GM04503 (cell line): ENCODE results near the gene CCR6.
"Not testable (repeated sequence)": the region's sequence is repeated elsewhere in the genome, so short reads cannot be mapped to it uniquely, and the experiment has no call there.

Experiments used
- DNase-seq: peaks from one replicate; pipeline ENCODE4 v3.0.0-alpha.2; 2012; ENCODE audit warnings: low read depth

Gene CCR6

GRCh38 chr6:167172011-167172410, 49.1 kb downstream of the CCR6 start:
- DNase-seq, result not testable (repeated sequence)

DNA sequence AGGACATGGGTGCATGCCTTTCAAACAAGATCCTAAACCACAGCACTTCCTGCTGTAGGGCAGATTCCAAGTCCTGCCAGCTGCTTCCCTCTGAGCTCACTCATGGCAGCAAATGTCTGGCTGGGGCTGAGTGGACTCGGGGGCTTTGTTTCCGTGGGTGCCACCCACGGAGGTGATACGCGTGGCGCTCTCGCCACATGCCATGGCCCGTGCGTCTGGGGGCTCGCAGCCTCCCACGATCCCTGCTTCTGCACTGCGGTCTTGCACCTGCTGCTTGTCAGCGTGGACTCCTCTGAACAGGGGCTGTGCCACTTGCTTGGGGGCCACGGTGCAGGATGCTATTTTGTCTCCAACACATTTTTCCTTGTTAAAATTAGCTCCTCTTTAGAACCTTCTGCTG, 54.4 kb downstream of the CCR6 start:
- not testable (repeated sequence) for DNase-seq

- not testable (repeated sequence) for DNase-seq
Observed at GRCh38 chr6:167178896-167179655, 56.2 kb downstream of the CCR6 start.

GRCh38 chr6:167180086-167180485, 57.2 kb downstream of the CCR6 start:
- not testable (repeated sequence) for DNase-seq

DNA sequence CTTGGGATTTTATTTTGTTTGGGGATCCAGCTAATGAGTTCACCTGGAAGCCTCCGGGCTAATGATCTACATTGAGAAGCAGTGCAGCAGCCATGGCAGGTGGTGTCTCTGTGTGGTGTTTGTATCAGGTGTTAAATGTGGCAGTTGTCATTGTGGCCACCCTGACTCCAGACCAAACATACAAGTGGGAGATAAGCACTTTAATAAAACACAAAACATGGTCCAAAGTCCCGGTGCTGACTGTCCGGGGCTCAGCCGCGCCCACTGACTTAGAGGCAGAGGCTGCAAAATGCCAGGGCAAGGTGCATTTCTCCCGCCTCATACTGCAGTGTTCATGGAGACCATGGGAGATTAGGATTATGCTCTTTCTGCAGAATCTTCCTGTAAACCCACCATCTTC, 58.5 kb downstream of the CCR6 start:
- not testable (repeated sequence) for DNase-seq

- DNase-seq, result not testable (repeated sequence)
Observed at GRCh38 chr6:167182913-167183314, 60.0 kb downstream of the CCR6 start.

DNA sequence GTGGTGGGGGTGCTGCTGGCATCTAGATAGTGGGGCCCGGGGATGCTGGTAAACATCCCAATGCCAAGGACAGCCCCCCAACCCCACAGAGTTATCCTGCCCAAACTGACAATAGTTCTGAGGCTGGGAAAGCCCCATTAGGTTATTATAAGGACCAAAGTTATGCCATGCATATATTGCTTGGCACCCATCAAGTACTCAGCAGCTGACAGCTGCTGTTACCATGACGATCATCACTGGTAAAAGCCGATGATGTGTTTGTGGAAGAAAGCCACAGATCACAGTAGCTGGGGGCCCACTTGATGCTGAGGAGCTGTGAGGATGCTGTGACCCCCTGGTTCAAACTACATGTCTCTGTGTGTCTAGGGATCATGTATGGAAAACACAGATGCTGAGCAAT, 62.2 kb downstream of the CCR6 start:
- DNase-seq, result not testable (repeated sequence)

GRCh38 chr6:167187275-167187674, 64.4 kb downstream of the CCR6 start:
- not testable (repeated sequence) for DNase-seq
